Activated naive CD8-positive, alpha-beta T cell treated with anti-CD3 and anti-CD28 coated beads for 36 hours (primary cell): ENCODE results near the gene STAG3. TPM values are rescaled to one million over a fixed set of nuclear protein-coding genes. Genes with fewer than 3 reads are reported as not detected.

ENCODE experiments used
- DNase-seq: peaks from one replicate; pipeline ENCODE4 v3.0.0; 2021
- H3K27ac Mint-ChIP-seq: one replicate; pipeline ENCODE4 v1.8.0; 2022; ENCODE audit warnings: mild to moderate bottlenecking, moderate library complexity, mixed read lengths
- H3K27me3 Mint-ChIP-seq: one replicate; pipeline ENCODE4 v1.8.0; 2022; ENCODE audit warnings: mild to moderate bottlenecking, mixed read lengths
- H3K36me3 Mint-ChIP-seq: one replicate; pipeline ENCODE4 v1.8.0; 2021; ENCODE audit warnings: mild to moderate bottlenecking, mixed read lengths
- H3K4me1 Mint-ChIP-seq: one replicate; pipeline ENCODE4 v1.8.0; 2021; ENCODE audit warnings: mixed read lengths
- H3K4me3 Mint-ChIP-seq: one replicate; pipeline ENCODE4 v1.8.0; 2022; ENCODE audit warnings: mild to moderate bottlenecking, moderate library complexity, mixed read lengths
- H3K9me3 Mint-ChIP-seq: one replicate; pipeline ENCODE4 v1.8.0; 2022; ENCODE audit warnings: mixed read lengths
- total RNA-seq, 2 experiments: library from RNA; stranded (reverse); gene quantifications; one replicate each; pipeline ENCODE4 v1.2.3, GENCODE V29; 2021

The STAG3 gene
- total RNA-seq, 2 experiments from 2014 or later: 21.1 to 21.4 TPM

DNA sequence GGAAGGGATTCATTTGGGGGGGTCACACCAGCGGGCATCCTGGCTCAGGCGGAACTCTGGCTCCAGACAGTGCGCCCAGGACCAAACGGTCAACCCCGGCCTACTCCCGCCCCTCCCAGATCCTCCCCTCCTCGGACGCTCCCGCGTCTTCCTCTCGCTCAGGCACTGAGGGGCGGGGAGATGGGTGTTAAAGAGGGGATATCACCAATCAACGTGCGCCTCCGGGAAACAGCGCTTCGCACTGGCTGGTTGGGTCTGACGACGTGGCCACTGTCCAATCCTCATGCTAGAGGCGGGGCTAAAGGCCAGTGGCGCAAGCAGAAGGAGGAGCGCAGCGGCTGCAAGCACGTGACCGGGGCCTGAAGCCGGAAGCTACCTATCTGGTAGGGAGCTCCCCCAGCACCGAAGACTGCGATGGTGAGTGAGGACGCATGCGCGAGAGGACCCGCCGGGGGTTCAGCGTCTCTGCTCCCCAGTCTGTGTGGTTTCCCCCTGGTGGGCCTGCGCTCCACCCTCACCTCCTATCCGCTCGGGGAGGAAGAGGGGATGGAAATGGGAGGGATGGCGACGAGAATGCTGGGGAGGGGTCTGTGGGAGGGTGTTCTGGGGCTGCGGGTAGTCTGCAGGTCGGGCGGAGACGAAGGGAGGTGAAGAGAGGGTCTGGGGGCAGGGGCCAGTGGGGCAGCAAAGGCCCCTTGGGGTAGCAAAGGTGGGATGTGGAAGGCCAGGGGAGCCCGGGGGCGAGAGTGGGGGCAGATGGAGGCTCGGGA lies 29.0 kb upstream of the STAG3 start, which contains the start of gene LAMTOR4:
Gene LAMTOR4 (plus strand): TSS at position 360 of the 770 bp plus-strand sequence. CDS start 55 bp downstream, at position 415.
- Mint-ChIP-seq H3K4me1 (peaks cover 24% of the 10 kb centered on the region), H3K4me3 (peak within 1 kb of the TSS; percentile 99), H3K27ac (peak within 1 kb of the TSS; percentile 98), H3K9me3 (no peaks in the 10 kb centered on the region), H3K27me3 (no peaks in the 10 kb centered on the region), H3K36me3 (peaks cover 21% of the 10 kb centered on the region)
- DNase-seq: peak; percentile 99

DNA sequence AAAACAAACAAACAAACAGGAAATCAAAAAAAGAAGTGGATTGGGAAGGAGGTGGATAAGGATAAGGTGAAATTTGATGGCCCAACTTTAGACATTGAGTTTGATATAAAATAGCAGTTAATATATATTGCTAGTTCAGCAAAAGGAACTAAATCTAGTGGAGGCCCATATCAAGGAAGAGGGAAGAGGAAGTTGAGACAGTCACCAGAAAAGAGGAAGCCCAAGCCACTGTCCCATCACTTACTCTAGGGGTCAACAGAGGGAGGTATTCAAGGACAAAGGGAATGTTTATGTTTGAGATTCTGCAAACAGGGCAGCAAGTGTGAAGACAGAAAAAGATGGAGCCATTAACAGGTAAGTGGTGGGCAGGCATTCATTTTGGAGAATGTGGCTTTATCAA lies 25.3 kb upstream of the STAG3 start:
- peaks cover 48% of the 10 kb centered on the region for H3K4me1 Mint-ChIP-seq
- H3K27ac Mint-ChIP-seq: peak overlapping the region; percentile 52
- H3K36me3 Mint-ChIP-seq: peaks cover 25% of the 10 kb centered on the region
- no peaks in the 10 kb centered on the region for H3K9me3 Mint-ChIP-seq
- H3K27me3 Mint-ChIP-seq: no peaks in the 10 kb centered on the region
- no peak for DNase-seq
- no peak overlapping the region for H3K4me3 Mint-ChIP-seq

DNA sequence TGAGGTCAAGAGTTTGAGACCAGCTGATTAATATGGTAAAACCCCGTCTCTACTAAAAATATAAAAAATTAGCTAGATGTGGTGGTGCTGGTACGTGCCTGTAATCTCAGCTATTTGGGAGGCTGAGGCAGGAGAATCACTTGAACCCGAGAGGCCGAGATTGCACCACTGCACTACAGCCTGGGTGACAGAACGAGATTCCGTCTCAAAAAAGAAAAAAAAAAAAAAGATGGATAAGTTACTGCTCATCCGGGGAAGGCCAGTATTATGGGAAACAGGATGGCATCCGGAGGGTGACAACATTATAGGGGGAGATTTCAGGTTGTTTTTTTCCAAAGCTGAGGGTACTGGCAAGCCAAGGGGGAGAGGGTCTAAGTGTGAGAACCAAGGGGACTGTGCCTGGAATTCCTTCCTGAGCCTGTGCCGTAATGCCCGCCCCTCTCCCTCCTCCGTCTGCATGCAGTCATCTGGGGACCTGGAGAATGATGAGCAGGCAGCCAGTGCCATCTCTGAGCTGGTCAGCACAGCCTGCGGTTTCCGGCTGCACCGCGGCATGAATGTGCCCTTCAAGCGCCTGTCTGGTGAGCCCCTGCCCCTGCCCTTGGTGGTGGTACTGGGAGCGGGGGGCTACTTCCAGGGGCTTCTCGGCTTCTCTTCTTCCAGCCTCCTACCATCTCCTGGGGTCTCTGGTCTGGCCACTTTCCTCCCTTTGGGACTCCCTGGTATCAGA lies 24.6 kb upstream of the STAG3 start:
- Mint-ChIP-seq H3K4me3 (no peak overlapping the region), H3K27ac (peak overlapping the region; percentile 52), H3K9me3 (no peaks in the 10 kb centered on the region), H3K4me1 (peaks cover 52% of the 10 kb centered on the region), H3K36me3 (peaks cover 28% of the 10 kb centered on the region), H3K27me3 (no peaks in the 10 kb centered on the region)
- no peak for DNase-seq

DNA sequence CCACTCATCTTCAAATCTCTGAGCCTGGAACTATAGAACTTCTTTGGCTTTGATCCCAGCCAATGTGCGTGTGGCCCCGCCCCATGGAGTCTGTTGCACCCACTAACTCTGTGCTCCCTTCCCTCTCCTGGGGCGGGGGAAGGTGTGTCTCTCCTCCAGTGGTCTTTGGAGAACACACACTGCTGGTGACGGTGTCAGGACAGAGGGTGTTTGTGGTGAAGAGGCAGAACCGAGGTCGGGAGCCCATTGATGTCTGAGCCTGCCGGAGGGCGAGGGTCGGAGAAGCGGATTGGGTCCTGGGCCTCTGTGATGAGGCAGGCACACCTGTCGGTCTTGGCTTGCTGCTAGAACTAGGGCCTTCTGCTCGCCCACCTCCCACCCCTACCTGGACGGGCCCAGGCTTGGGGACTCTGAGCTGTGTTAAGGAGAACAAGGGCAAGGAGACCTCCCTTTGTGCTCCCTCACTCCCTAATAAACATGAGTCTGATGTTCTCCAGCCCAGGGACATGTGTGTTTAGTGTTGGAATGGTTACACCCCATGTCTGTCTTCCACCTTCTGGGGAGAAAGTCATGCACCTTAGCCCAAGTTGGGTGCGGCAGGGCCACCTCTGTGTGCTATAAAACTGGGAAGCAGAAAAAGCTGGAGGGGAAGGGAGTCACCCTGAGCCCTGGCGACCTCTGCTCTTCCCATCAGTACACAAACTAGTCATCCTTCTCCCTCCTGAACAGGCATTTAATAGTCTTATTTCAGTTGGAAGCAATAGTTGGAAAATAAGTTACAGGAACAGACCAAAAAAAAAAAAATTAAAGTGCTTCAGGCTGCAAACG lies 23.8 kb upstream of the STAG3 start:
- no peak overlapping the region for H3K4me3 Mint-ChIP-seq
- peaks cover 46% of the 10 kb centered on the region for H3K4me1 Mint-ChIP-seq
- peak overlapping the region; percentile 13 for H3K27ac Mint-ChIP-seq
- no peak for DNase-seq
- peaks cover 26% of the 10 kb centered on the region for H3K36me3 Mint-ChIP-seq
- H3K27me3 Mint-ChIP-seq: no peaks in the 10 kb centered on the region
- H3K9me3 Mint-ChIP-seq: no peaks in the 10 kb centered on the region

DNA sequence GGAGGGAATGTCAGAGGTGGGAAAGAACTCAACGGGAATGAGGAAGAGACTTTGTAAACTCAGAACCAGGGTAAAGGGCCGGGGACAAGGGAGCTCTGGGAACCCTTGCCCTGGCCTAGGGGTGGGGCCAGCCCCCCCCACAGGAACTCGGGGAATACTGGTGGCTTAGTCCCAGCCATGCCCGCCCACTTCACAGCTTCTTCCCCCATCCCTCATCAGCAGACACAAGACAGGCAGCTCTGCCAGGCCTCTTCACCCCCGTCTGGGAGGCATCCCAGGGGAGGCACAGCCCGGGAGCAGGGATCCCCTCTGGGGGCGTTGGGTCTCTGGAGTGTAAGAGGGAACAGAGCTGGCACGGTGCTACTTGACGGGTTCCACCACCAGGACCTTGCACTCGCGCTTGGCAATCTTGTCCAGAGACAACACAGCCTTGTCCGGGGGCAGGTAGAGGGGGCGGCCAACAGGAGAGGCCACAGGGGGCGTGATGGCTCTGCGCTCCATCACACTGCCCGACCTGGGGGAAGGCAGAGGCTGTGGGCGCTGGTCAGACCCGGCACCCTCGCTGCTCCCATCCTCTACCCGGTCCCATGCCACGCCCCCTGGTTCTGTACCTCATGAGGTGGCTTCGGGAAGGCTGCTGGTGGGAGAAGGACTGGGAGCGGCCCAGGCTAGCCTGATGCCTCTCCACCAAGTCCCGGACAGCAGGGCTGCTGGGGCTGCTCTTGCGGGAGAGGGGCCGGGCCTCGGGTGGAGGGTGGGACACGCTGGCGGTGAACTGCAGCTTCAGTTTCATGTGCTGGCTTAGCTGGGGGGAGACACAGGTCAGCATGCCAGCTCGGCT lies 22.8 kb upstream of the STAG3 start:
- Mint-ChIP-seq H3K4me3 (no peak overlapping the region), H3K36me3 (peaks cover 26% of the 10 kb centered on the region), H3K9me3 (no peaks in the 10 kb centered on the region), H3K4me1 (peaks cover 52% of the 10 kb centered on the region), H3K27ac (no peak overlapping the region), H3K27me3 (no peaks in the 10 kb centered on the region)
- no peak for DNase-seq

DNA sequence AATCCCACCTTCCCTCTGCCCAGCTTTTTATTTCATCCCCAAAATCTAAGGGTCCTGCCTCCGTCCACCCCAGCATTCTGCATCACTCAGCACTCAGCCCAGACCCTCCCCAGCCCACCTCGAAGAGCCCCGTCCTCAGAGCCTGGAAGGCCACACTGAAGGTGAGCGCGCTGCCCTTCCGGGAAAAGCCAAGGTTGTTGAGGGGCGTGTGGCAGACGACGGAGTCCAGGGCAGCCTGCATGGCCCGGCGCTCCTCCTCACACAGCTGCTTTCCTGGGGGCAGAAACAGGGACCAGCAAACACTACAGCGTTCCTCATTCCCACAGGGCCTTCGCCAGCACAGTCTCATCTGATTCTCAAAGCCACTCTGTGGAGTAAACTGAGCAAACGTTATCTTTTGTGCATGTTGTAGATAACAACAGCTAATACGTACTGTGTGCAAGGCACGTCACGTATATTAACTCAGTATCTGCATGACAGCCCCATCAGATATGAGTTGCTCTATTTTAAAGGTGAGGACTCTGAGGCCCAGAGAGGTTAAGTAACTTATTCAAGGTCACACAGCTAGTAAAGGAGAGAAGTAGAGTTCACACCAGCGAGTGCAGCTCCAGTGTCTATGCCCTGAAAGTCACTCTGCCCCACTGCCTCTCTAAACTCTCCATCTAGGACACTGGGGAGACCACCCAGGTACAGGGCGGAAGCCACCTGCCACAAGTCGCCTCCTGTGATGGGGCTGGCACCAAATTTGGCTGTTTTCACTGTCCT lies 22.0 kb upstream of the STAG3 start:
- H3K4me3 Mint-ChIP-seq: peak overlapping the region; percentile 76
- H3K27ac Mint-ChIP-seq: peak overlapping the region; percentile 89
- DNase-seq: no peak
- H3K9me3 Mint-ChIP-seq: no peaks in the 10 kb centered on the region
- H3K4me1 Mint-ChIP-seq: peaks cover 45% of the 10 kb centered on the region
- H3K27me3 Mint-ChIP-seq: no peaks in the 10 kb centered on the region
- H3K36me3 Mint-ChIP-seq: peaks cover 20% of the 10 kb centered on the region

DNA sequence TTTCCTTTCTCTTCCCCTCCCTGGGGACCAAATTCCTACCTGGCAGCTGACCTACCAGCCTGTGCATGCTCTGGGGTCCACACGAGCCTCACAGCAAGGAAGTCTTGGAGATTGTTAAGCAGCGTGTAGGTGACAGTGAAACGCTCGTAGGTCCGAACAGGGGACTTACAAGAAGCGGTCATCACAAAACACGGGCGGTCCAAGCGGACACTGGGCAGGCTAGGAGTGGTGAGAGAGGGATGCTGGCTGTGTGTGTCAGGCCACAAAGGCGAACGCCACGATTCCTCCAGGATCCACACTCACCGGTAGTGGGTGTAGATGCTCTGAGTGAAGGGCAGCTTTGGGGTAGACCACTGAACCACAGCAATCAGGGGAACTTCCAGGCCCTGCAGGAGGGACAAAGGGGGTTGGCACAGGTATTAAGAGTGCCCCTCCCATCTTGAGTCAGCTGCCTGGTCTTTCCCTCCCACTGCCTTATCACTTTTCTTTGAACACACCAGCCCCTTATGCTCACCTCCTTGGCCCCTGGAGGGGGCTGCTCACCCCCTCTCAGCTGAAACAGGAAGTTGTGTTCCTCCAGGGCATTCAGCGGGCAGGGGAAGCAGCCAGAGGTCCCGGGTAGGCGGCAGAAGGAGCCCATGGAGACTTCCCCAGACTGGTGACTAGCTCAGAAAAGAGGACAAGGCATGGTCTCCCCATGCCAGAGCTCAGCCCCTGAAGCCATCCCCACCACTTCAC lies 21.2 kb upstream of the STAG3 start:
- Mint-ChIP-seq H3K9me3 (no peaks in the 10 kb centered on the region), H3K27me3 (no peaks in the 10 kb centered on the region), H3K27ac (peak overlapping the region; percentile 89), H3K4me3 (peak overlapping the region; percentile 76), H3K36me3 (peaks cover 18% of the 10 kb centered on the region), H3K4me1 (peaks cover 44% of the 10 kb centered on the region)
- DNase-seq: peak; percentile 58

DNA sequence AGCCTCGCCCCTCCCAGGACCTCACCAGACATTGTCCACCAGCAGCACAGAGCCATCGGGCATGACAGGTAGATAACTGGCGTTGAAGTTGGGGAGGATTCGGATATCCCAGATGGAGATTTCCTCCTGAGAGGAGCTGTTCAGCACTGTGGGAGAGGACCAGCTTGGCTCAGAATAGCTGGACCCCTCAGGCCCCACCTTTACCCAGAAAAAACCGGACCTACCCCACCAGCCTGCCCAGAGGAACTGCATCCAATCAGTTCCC lies 20.7 kb upstream of the STAG3 start:
- Mint-ChIP-seq H3K36me3 (peaks cover 14% of the 10 kb centered on the region), H3K27ac (peak overlapping the region; percentile 89), H3K27me3 (no peaks in the 10 kb centered on the region), H3K4me1 (peaks cover 47% of the 10 kb centered on the region), H3K9me3 (no peaks in the 10 kb centered on the region), H3K4me3 (peak overlapping the region; percentile 76)
- no peak for DNase-seq

DNA sequence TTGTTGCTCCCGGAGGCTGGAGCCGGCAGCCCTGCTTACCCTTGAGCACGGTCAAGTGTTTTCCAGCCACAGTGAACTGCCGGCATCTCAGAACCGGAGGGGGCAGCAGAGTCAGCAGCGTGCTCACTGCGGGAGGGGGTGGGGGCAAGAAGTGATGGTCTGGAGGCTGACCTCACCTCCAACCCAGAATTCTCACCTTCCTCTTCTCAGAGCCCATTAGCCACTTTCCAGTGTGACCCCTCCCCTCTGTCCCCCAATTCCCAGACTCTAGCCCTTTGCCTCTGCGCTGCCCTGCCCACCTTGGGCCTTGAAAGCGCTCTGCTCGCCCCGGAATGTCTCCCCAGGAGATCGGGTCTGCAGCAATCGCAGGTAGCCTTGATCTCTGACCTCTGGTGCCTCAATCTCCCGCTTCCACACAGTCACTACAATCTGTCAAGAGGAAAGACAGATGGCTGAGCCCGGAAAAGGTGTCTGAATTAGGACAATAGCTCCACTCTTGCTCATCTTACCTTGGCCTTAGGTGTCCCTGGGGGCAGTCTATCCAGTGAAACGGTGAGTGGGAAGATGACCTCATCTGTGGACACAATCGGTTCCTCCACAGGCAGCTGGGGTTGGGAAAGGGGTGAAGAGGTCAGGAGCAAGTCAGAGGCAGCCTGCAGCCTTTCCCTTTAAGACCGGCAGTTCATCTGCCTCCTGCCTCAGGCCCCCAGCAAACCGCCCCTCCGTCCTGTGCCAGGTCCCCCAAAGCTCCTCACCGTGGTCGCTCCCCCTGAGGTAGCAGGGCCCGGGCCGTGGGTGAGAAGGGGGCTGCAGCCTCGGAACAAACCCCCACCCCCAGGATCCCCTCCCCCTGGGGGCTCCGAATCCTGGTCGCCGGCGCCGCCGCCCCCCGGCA lies 20.1 kb upstream of the STAG3 start:
- Mint-ChIP-seq H3K4me1 (peaks cover 42% of the 10 kb centered on the region), H3K4me3 (peak overlapping the region; percentile 76), H3K36me3 (peaks cover 9% of the 10 kb centered on the region), H3K27ac (peak overlapping the region; percentile 89), H3K9me3 (no peaks in the 10 kb centered on the region), H3K27me3 (no peaks in the 10 kb centered on the region)
- no peak for DNase-seq

DNA sequence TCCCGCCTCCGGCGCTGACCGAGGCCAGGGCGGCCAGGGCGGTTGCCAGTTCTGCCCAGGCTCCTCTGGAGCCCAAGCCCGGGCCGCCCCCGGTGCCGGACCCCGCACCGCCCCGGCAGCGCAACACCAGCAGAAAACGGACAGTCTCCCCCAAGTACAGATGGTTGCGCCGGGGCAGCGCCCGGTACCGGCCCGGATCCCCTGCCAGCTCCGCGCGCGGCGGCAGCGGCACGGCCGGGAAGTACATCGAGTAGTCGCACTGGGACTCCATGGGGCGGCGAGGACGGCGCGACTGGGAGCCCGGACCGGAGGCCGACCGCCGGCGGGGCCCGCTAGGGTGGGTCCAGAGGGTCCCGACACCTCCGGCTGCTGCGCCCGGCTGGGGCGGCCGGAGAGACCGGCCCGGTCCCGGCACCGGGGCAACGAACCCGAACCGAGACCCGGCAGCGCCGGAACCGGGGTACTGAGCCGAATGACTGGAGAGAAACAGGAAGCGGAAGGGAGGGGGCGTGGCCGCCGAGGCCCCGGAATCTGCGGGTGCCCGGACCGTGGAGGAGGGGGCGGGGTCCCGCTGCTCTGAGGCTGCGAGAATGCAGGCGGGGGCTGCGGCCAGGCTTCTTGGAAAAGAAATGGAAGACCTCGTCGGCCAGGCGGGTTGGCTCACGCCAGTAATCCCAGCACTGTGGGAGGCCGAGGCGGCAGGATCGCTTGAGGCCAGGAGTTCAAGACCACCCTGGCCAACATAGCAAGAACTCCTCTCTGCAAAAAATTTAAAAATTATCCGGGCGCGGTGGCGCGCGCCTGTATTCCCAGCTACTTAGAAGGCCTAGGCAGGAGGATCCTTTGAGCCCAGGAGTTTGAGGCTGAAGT lies 19.3 kb upstream of the STAG3 start, which contains the start of gene TRAPPC14:
Gene TRAPPC14 (minus strand): TSS at position 495 of the 870 bp plus-strand sequence. CDS start 224 bp downstream, at position 271.
- peak within 1 kb of the TSS; percentile 89 for H3K27ac Mint-ChIP-seq
- no peaks in the 10 kb centered on the region for H3K9me3 Mint-ChIP-seq
- H3K4me3 Mint-ChIP-seq: peak within 1 kb of the TSS; percentile 85
- H3K4me1 Mint-ChIP-seq: peaks cover 50% of the 10 kb centered on the region
- peaks cover 7% of the 10 kb centered on the region for H3K36me3 Mint-ChIP-seq
- H3K27me3 Mint-ChIP-seq: no peaks in the 10 kb centered on the region
- peak; percentile 93 for DNase-seq

DNA sequence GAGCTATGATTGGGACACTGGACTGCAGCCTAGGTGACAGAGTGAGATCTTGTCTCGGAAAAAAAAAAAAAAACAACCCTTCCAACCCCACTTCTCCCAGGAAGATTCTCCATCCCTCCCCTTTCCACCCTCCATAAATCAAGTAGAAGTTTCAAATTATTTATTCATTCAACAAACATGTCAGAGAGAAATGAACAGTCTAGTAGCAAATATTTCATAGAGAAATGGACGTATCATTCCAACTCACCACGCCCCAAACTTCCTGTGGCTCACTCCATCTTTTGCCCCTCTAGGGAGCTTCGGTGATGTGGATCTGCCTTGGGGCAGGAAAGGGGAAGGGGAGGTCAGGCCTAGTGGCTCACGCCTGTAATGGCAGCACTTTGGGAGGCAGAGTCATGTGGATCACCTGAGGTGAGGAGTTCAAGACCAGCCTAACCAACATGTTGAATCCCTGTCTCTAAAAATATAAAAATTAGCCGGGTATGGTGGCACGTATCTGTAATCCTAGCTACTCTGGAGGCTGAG lies 18.6 kb upstream of the STAG3 start:
- H3K36me3 Mint-ChIP-seq: peaks cover 7% of the 10 kb centered on the region
- H3K9me3 Mint-ChIP-seq: no peaks in the 10 kb centered on the region
- H3K4me3 Mint-ChIP-seq: peak overlapping the region; percentile 85
- no peak for DNase-seq
- no peaks in the 10 kb centered on the region for H3K27me3 Mint-ChIP-seq
- H3K4me1 Mint-ChIP-seq: peaks cover 52% of the 10 kb centered on the region
- H3K27ac Mint-ChIP-seq: peak overlapping the region; percentile 85
